HepG2 (cell line): Measurements from ENCODE around the gene SNX6. TPM values are rescaled to one million over a fixed set of nuclear protein-coding genes. Genes with fewer than 3 reads are reported as not detected.

Experiments used
- BATF2 ChIP-seq: sonication (generic); formaldehyde crosslinking; IDR thresholded peaks from 2 replicates; pipeline ENCODE4 v1.8.0; 2022; ENCODE audit warnings: mild to moderate bottlenecking, missing genetic modification reagents, moderate library complexity
- CEBPB ChIP-seq: IDR thresholded peaks from 2 replicates; pipeline ENCODE4 v1.6.1; 2011; ENCODE audit warnings: low read depth, low read length, improper control_type of control experiment, borderline replicate concordance
- DZIP1 ChIP-seq: sonication (generic); formaldehyde crosslinking; IDR thresholded peaks from 2 replicates; pipeline ENCODE4 v1.5.0; 2020; ENCODE audit warnings: mild to moderate bottlenecking, missing genetic modification reagents
- FOSL1 ChIP-seq: sonication (generic); formaldehyde crosslinking; IDR thresholded peaks from 2 replicates; pipeline ENCODE4 v1.9.0; 2021; ENCODE audit warnings: missing genetic modification reagents, borderline replicate concordance
- HDAC6 ChIP-seq: fragments of 200-600 bp; sonication (generic); IDR thresholded peaks from 2 replicates; pipeline ENCODE4 v1.7.0; 2017; ENCODE audit warnings: mild to moderate bottlenecking, antibody characterized with exemption, low read length, low read depth
- HNF4A ChIP-seq: sonication (generic); formaldehyde crosslinking; IDR thresholded peaks from 2 replicates; pipeline ENCODE4 v1.4.0; 2020; ENCODE audit warnings: missing genetic modification reagents
- KDM1A ChIP-seq: IDR thresholded peaks from 2 replicates; pipeline ENCODE4 v1.6.1; 2016; ENCODE audit warnings: missing compliant biosample characterization
- SMARCC2 ChIP-seq: fragments of 450-650 bp; IDR thresholded peaks from 2 replicates; pipeline ENCODE4 v1.6.1; 2017; ENCODE audit warnings: antibody characterized with exemption, mild to moderate bottlenecking
- ZMYM4 ChIP-seq: sonication (generic); formaldehyde crosslinking; IDR thresholded peaks from 2 replicates; pipeline ENCODE4 v1.8.1; 2023; ENCODE audit warnings: mild to moderate bottlenecking, missing genetic modification reagents
- ZNF12 ChIP-seq: sonication (generic); formaldehyde crosslinking; IDR thresholded peaks from 2 replicates; pipeline ENCODE4 v1.5.0; 2020; ENCODE audit warnings: missing genetic modification reagents
- ZNF205 ChIP-seq: IDR thresholded peaks from 2 replicates; pipeline ENCODE4 v1.6.1; 2018; ENCODE audit warnings: missing biosample characterization, missing genetic modification reagents
- ZNF513 ChIP-seq: sonication (generic); formaldehyde crosslinking; conservative IDR thresholded peaks from 2 replicates; pipeline ENCODE4 v1.5.0; 2020; ENCODE audit warnings: missing genetic modification reagents
- ZNF549 ChIP-seq: sonication (generic); formaldehyde crosslinking; IDR thresholded peaks from 2 replicates; pipeline ENCODE4 v1.5.0; 2020; ENCODE audit warnings: missing genetic modification reagents
- polyA plus RNA-seq, 8 experiments: library from polyadenylated mRNA; depleted of rRNA in 3 of 8; stranded (reverse) in 7 of 8; unstranded in 1 of 8; fragments of >200 nt; fragmentation: Illumina TruSeq in 4 of 8; extraction: Trizol in 4 of 8; gene quantifications; 2 replicates each; pipeline versions ENCODE4 v1.2.1 to v1.2.3, GENCODE V29; 2011 to 2016; ENCODE audit warnings: low read depth in 4 of 8, missing spikeins in 1 of 8, mixed read lengths in 1 of 8; ENCODE audit not compliant: insufficient read depth in 1 of 8
- total RNA-seq, 5 experiments: library from RNA; depleted of rRNA; stranded (reverse); fragments of >200 nt; fragmentation: Illumina TruSeq; extraction: Trizol; gene quantifications; 2 replicates each; pipeline ENCODE4 v1.2.3, GENCODE V29; 2016; ENCODE audit warnings: low read depth in 1 of 5
- TF ChIP-seq, protein P1 (sequence below), 2 experiments: sonication (generic) in 1 of 2; formaldehyde crosslinking in 1 of 2; IDR thresholded peaks; 2 replicates each; pipeline versions ENCODE4 v1.5.1 to v1.6.1; 2011 to 2020; ENCODE audit warnings: borderline replicate concordance in 1 of 2, low read depth in 1 of 2, low read length in 1 of 2, mild to moderate bottlenecking in 1 of 2, missing genetic modification reagents in 1 of 2, moderate library complexity in 1 of 2
- TF ChIP-seq, protein P2 (sequence below): sonication (generic); formaldehyde crosslinking; IDR thresholded peaks from 2 replicates; pipeline ENCODE4 v1.4.0; 2020; ENCODE audit warnings: missing genetic modification reagents, mild to moderate bottlenecking, borderline replicate concordance
- TF ChIP-seq, protein P3 (sequence below): sonication (generic); formaldehyde crosslinking; IDR thresholded peaks from 2 replicates; pipeline ENCODE4 v1.8.1; 2023; ENCODE audit warnings: mild to moderate bottlenecking, missing genetic modification reagents

The SNX6 gene
- total and polyA plus RNA-seq, 2 of the 13 experiments (the other 11 are each of a cell fraction or from before 2014, with no cell fraction given): 92.3 to 169 TPM

DNA sequence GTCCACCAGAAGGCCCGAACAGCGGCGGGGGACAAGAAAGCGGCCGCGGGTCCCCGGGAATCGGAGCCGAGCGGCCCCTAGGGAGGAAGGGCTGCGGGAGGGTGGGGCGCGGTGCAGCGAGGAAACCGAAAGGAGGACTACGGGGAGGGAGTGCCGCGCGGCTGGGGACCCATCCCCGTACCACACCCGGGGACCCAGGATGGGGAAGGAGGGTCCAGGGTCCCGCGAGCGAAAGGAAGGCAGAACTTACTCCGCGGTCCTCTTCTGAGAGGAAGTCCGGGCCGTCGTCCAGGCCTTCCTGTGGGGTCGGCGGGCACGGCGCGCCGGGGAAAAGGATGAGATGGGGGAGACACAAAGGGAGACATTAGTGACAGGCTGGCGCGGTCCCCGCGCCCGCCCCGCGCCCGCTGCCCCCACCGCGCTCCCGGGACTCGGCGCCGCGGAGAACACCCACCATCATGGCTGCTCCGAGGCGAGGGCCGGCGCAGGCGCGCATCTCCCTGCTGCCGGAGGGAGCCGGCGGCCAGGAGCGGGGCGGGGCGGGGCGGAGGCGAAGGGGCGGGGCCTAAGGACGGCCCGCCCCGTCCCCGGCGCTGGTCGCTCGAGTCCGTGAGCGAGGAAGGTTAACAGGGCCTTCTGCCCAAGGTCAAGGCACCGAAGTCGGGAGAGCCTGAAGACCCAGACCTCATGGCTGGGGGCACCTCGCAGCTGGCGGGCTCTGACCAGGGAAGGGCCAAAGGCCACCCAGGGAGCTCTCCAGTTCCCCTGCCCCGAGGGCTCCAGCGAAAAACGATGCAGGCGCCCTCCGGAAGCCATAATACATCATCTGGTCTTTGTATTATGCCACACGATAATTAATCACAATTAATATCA lies at the start of gene SNX6 (continued):
- TF ChIP-seq, protein P1, sequence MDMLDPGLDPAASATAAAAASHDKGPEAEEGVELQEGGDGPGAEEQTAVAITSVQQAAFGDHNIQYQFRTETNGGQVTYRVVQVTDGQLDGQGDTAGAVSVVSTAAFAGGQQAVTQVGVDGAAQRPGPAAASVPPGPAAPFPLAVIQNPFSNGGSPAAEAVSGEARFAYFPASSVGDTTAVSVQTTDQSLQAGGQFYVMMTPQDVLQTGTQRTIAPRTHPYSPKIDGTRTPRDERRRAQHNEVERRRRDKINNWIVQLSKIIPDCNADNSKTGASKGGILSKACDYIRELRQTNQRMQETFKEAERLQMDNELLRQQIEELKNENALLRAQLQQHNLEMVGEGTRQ (IDR thresholded peaks at IDR 0.05; ENCODE audit: low read depth, low read length): no peak
- TF ChIP-seq, protein P1 (CRISPR knock-in tag; IDR thresholded peaks at IDR 0.05; ENCODE audit: borderline replicate concordance): 0 out of 2 replicates have a peak, but pooled peaks have one; percentile 30
- TF ChIP-seq, protein P2, sequence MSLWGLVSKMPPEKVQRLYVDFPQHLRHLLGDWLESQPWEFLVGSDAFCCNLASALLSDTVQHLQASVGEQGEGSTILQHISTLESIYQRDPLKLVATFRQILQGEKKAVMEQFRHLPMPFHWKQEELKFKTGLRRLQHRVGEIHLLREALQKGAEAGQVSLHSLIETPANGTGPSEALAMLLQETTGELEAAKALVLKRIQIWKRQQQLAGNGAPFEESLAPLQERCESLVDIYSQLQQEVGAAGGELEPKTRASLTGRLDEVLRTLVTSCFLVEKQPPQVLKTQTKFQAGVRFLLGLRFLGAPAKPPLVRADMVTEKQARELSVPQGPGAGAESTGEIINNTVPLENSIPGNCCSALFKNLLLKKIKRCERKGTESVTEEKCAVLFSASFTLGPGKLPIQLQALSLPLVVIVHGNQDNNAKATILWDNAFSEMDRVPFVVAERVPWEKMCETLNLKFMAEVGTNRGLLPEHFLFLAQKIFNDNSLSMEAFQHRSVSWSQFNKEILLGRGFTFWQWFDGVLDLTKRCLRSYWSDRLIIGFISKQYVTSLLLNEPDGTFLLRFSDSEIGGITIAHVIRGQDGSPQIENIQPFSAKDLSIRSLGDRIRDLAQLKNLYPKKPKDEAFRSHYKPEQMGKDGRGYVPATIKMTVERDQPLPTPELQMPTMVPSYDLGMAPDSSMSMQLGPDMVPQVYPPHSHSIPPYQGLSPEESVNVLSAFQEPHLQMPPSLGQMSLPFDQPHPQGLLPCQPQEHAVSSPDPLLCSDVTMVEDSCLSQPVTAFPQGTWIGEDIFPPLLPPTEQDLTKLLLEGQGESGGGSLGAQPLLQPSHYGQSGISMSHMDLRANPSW (CRISPR knock-in tag): peak; percentile 12; the same call in 1 of the 2 replicates
- TF ChIP-seq DZIP1 (CRISPR knock-in tag) (peak; percentile 94), CEBPB (no peak), BATF2 (CRISPR knock-in tag) (no peak), HNF4A (CRISPR knock-in tag) (peak; percentile 39; the same call in 1 of the 2 replicates), ZNF12 (CRISPR knock-in tag) (peak; percentile 27; the same call in 1 of the 2 replicates), SMARCC2 (no peak), HDAC6 (no peak), KDM1A (peak; percentile 41; the same call in 1 of the 2 replicates), ZNF549 (CRISPR knock-in tag) (no peak), ZNF205 (CRISPR knock-in tag) (no peak; the same call in 1 of the 2 replicates), ZMYM4 (peak; percentile 74), FOSL1 (CRISPR knock-in tag) (no peak), ZNF513 (peak; percentile 87; the same call in 1 of the 2 replicates)
- TF ChIP-seq, protein P3, sequence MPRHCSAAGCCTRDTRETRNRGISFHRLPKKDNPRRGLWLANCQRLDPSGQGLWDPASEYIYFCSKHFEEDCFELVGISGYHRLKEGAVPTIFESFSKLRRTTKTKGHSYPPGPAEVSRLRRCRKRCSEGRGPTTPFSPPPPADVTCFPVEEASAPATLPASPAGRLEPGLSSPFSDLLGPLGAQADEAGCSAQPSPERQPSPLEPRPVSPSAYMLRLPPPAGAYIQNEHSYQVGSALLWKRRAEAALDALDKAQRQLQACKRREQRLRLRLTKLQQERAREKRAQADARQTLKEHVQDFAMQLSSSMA (CRISPR knock-in tag): peak; percentile 94
